EL (cell line): Measurements from ENCODE around the gene MACROH2A1.

Source experiments
- DNase-seq: peaks from one replicate; pipeline ENCODE4 v3.0.0-alpha.2; 2016

MACROH2A1 gene

GRCh38 chr5:135310328-135310989 is 88.6 kb downstream of the MACROH2A1 start:
- peak; percentile 84 for DNase-seq

- DNase-seq, result peak; percentile 57
These were observed 89.4 kb downstream of the MACROH2A1 start for GRCh38 chr5:135309391-135310327.

GRCh38 chr5:135308752-135309151 is 90.3 kb downstream of the MACROH2A1 start:
- peak; percentile 93 for DNase-seq

GRCh38 chr5:135308245-135308644 is 90.8 kb downstream of the MACROH2A1 start:
- DNase-seq, result peak; percentile 70

- no peak for DNase-seq
These were observed 91.7 kb downstream of the MACROH2A1 start for GRCh38 chr5:135307143-135307903.

GRCh38 chr5:135306557-135306956 is 92.5 kb downstream of the MACROH2A1 start:
- DNase-seq, result no peak

- DNase-seq, result no peak
These were observed 94.4 kb downstream of the MACROH2A1 start for GRCh38 chr5:135304352-135305221.

GRCh38 chr5:135303582-135304173 is 95.4 kb downstream of the MACROH2A1 start:
- no peak for DNase-seq

GRCh38 chr5:135296900-135297816 is 101.9 kb downstream of the MACROH2A1 start:
- no peak for DNase-seq

- no peak for DNase-seq
These were observed 103.2 kb downstream of the MACROH2A1 start for GRCh38 chr5:135295852-135296251.

- DNase-seq, result no peak
These were observed 104.2 kb downstream of the MACROH2A1 start for GRCh38 chr5:135294793-135295192.

- DNase-seq, result no peak
These were observed 109.4 kb downstream of the MACROH2A1 start for GRCh38 chr5:135289651-135290050.

- no peak for DNase-seq
These were observed 111.5 kb downstream of the MACROH2A1 start for GRCh38 chr5:135287551-135287950.
